Esophagus mucosa (tissue), 1 donor: ENCODE data around the gene OARD1. TPM values are rescaled to one million over a fixed set of nuclear protein-coding genes. Genes with fewer than 3 reads are reported as not detected.
"Not testable (repeated sequence)": the region's sequence is repeated elsewhere in the genome, so short reads cannot be mapped to it uniquely, and the experiment has no call there.

Source experiments
- ATAC-seq: fragments of 200-7000 bp; cut with Tn5 transposase; one replicate; pipeline ENCODE4 v1.9.1; 2020
- total RNA-seq: library from RNA; stranded (reverse); gene quantifications from one replicate; pipeline ENCODE4 v1.2.4, GENCODE V29; 2023
- donor health status: DM: yes; HTN: yes; CAD: no.

OARD1 gene
- total RNA-seq, 1 donor from 2014 or later, result 17.4 TPM

DNA sequence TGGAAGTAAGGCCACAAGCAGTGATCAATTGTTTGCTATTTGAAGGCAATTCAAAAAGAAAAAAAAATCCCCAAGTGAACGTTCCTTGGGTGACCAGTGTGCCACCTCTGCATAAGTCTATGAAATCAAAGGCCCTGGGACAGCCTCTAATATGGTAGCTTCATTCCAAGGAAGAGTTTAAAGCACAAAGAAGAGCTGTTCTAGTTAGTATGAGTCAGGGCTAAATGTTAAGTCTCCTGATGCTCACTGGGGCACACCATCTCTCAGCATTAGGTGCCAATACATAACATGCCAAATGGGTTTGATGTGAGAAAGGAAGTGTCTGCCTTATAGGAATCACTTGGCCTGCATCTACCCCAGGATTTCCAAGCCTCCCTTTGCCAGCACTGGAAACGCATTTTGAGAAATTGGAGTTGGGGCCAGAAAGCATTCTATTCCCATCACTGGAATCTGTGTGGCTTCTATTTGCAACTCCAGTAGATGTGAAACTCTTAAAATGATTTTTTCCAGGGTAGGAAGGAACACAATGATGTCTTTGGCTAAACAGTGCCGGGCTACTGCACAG, 46.1 kb downstream of the OARD1 start:
- no peak for ATAC-seq

GRCh38 chr6:41023114-41023513, 49.0 kb downstream of the OARD1 start:
- no peak for ATAC-seq

- peak; percentile 48 for ATAC-seq
Observed at GRCh38 chr6:41022294-41022693, 49.9 kb downstream of the OARD1 start.

- peak; percentile 38 for ATAC-seq
Observed at GRCh38 chr6:41021832-41022231, 50.3 kb downstream of the OARD1 start.

DNA sequence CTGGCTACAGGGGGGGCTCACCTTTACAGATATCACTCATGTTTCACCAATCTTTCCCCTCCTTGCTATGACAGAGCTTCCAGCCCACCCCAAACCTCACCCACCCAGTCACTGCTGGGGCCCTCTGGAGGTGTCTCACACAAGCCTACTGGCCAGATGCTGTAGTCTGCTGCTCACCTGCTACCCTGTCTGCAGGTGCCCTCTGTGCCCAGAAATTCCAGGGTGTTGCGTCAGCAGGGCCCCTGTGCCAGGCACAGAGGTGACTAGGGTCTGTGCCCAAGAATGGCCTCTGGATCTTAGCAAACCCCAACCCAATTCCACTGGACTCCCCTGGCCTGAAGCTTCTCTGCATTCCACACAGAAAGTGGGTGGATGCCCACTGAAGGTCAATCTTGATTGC, 54.5 kb downstream of the OARD1 start:
- no peak for ATAC-seq

DNA sequence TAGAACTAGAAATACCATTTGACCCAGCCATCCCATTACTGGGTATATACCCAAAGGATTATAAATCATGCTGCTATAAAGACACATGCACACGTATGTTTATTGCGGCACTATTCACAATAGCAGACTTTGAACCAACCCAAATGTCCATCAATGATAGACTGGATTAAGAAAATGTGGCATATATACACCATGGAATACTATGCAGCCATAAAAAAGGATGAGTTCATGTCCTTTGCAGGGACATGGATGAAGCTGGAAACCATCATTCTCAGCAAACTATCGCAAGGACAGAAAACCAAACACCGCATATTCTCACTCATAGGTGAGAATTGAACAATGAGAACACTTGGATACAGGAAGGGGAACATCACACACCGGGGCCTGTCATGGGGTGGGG, 56.3 kb downstream of the OARD1 start:
- ATAC-seq, result not testable (repeated sequence)

- ATAC-seq, result no peak
Observed at GRCh38 chr6:41014780-41015179, 57.4 kb downstream of the OARD1 start.

Other genes starting within 250 kb of the OARD1 start
- gene UNC5CL, start 33.1 kb downstream of the OARD1 start, total RNA-seq, result 0.56 TPM
- not detected for gene TSPO2, start 29.9 kb downstream of the OARD1 start, total RNA-seq
- gene APOBEC2, start 19.2 kb downstream of the OARD1 start, total RNA-seq, result not detected
- 9.6 TPM for gene NFYA, start 618 bp upstream of the OARD1 start, total RNA-seq
- 0.16 TPM for gene TREML1, start 82.0 kb upstream of the OARD1 start, total RNA-seq
- 1.7 TPM for gene TREM2, start 90.8 kb upstream of the OARD1 start, total RNA-seq
- gene TREML2, start 128.8 kb upstream of the OARD1 start, total RNA-seq, result 0.04 TPM
- not detected for gene TREML4, start 156.0 kb upstream of the OARD1 start, total RNA-seq
- gene TREM1, start 214.3 kb upstream of the OARD1 start, total RNA-seq, result 0.20 TPM